Adrenal gland (tissue), 5 donors: Measurements from ENCODE around the gene HECW1.

Source experiments
- POLR2A ChIP-seq, 2 donors: fragments of 450-650 bp; IDR thresholded peaks; one replicate each; pipeline ENCODE4 v1.6.1; 2017; ENCODE audit warnings: antibody characterized with exemption in 2 of 2, mild to moderate bottlenecking in 2 of 2, moderate library complexity in 1 of 2
- TF ChIP-seq, protein P1 (sequence below), 6 experiments: fragments of 450-650 bp in 4 of 6; fragments of 200-600 bp in 2 of 6; sonication (generic) in 1 of 6; IDR thresholded peaks; 1 replicate in 5 of 6; 2 replicates in 1 of 6; pipeline versions ENCODE4 v1.5.1 to v1.8.0; 2016 to 2021; ENCODE audit warnings: antibody characterized with exemption in 6 of 6, mild to moderate bottlenecking in 2 of 6, moderate library complexity in 1 of 6
- donor health status: DM: no; HTN: no; CAD: no.

DNA sequence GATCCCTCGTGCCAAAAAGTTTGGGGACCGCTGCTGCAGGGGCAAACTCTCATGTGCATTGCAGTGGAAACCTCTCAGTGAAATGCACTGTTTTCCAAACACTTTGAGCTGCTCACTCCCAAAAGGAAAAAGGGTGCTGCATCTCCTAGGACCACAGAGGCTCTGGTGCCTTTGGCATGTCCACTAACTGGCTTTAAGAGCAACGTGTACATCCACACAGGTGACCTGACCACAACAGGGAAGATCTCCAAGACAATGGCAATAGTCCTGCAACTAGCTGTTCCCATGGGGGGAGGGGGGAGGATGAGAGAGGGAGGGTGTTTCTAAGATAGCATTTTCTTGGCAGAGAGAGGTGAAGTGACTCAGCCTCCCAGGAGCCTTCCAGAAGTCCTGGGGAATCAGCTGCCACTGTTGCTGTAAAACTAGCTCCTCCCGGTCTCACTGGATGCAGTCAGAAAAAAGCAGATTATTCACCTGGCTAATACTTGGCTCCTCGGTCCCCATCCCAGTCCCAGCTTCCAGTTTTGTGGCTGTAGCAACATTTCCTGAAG, 181.7 kb downstream of the HECW1 start:
- TF ChIP-seq, protein P1, sequence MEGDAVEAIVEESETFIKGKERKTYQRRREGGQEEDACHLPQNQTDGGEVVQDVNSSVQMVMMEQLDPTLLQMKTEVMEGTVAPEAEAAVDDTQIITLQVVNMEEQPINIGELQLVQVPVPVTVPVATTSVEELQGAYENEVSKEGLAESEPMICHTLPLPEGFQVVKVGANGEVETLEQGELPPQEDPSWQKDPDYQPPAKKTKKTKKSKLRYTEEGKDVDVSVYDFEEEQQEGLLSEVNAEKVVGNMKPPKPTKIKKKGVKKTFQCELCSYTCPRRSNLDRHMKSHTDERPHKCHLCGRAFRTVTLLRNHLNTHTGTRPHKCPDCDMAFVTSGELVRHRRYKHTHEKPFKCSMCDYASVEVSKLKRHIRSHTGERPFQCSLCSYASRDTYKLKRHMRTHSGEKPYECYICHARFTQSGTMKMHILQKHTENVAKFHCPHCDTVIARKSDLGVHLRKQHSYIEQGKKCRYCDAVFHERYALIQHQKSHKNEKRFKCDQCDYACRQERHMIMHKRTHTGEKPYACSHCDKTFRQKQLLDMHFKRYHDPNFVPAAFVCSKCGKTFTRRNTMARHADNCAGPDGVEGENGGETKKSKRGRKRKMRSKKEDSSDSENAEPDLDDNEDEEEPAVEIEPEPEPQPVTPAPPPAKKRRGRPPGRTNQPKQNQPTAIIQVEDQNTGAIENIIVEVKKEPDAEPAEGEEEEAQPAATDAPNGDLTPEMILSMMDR (IDR thresholded peaks at IDR 0.05) = no peak
- TF ChIP-seq POLR2A (IDR thresholded peaks at IDR 0.05) = no peak
